ENCODE data around the gene AGBL1.

DNA sequence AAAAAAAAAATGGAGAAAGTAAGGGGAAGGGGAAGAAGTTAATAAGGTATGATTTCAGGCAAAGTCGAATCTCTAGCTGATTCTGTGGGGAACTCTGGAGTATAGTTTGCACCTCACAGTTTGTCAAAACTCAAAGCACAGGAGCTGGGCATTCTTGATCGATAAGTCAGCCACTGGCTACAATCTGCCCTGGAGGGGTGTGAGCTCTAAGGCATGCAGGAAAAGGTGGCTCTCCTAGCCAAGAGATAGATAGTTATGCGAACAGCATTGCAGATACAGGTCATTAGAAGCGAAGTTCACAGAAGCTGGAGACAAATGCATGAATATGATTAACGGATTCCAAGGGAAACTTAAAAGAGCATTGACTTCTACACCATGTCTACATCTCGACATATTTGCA is 952.6 kb downstream of the AGBL1 start:
- TF ChIP-seq, protein P1, sequence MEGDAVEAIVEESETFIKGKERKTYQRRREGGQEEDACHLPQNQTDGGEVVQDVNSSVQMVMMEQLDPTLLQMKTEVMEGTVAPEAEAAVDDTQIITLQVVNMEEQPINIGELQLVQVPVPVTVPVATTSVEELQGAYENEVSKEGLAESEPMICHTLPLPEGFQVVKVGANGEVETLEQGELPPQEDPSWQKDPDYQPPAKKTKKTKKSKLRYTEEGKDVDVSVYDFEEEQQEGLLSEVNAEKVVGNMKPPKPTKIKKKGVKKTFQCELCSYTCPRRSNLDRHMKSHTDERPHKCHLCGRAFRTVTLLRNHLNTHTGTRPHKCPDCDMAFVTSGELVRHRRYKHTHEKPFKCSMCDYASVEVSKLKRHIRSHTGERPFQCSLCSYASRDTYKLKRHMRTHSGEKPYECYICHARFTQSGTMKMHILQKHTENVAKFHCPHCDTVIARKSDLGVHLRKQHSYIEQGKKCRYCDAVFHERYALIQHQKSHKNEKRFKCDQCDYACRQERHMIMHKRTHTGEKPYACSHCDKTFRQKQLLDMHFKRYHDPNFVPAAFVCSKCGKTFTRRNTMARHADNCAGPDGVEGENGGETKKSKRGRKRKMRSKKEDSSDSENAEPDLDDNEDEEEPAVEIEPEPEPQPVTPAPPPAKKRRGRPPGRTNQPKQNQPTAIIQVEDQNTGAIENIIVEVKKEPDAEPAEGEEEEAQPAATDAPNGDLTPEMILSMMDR (IDR thresholded peaks at IDR 0.05; ENCODE audit: insufficient read depth, low read depth, low read length): no peak
- TF ChIP-seq EZH2 (IDR thresholded peaks at IDR 0.05; ENCODE audit: insufficient read depth, low read length): no peak
